Endothelial cell of hepatic sinusoid (primary cell): ENCODE measurements around the gene CRYBG1.

Experiments
- in situ Hi-C: cut with HindIII; loops from 2 replicates; pipeline ENCODE4 v1.10.0; 2017; ENCODE audit warnings: low sequenced_read_pairs

CRYBG1 gene

GRCh38 chr6:106520711-106521401, 160.3 kb downstream of the CRYBG1 start:
- in situ Hi-C loops = no loop called here

GRCh38 chr6:106522562-106523250, 162.2 kb downstream of the CRYBG1 start:
- in situ Hi-C loops = no loop called here

- in situ Hi-C loops = no loop called here
Measured at GRCh38 chr6:106525107-106525881, 164.8 kb downstream of the CRYBG1 start.

GRCh38 chr6:106525882-106526275, 165.4 kb downstream of the CRYBG1 start:
- in situ Hi-C loops = no loop called here

GRCh38 chr6:106527117-106527516, 166.6 kb downstream of the CRYBG1 start:
- in situ Hi-C loops = no loop called here

- in situ Hi-C loops = no loop called here
Measured at GRCh38 chr6:106527979-106528378, 167.5 kb downstream of the CRYBG1 start.

- in situ Hi-C loops = no loop called here
Measured at GRCh38 chr6:106528521-106528920, 168.0 kb downstream of the CRYBG1 start.

GRCh38 chr6:106529438-106529837, 168.9 kb downstream of the CRYBG1 start:
- in situ Hi-C loops = no loop called here

- in situ Hi-C loops = no loop called here
Measured at GRCh38 chr6:106530026-106530425, 169.5 kb downstream of the CRYBG1 start.

GRCh38 chr6:106530502-106530901, 170.0 kb downstream of the CRYBG1 start:
- in situ Hi-C loops = no loop called here

- in situ Hi-C loops = no loop called here
Measured at GRCh38 chr6:106533054-106533453, 172.5 kb downstream of the CRYBG1 start.

- in situ Hi-C loops = no loop called here
Measured at GRCh38 chr6:106534004-106534403, 173.5 kb downstream of the CRYBG1 start.

GRCh38 chr6:106534564-106534982, 174.1 kb downstream of the CRYBG1 start:
- in situ Hi-C loops = no loop called here

- in situ Hi-C loops = no loop called here
Measured at GRCh38 chr6:106535012-106535411, 174.5 kb downstream of the CRYBG1 start.

- in situ Hi-C loops = no loop called here
Measured at GRCh38 chr6:106536357-106536756, 175.8 kb downstream of the CRYBG1 start.

GRCh38 chr6:106536851-106537250, 176.3 kb downstream of the CRYBG1 start:
- in situ Hi-C loops = no loop called here

GRCh38 chr6:106537662-106538061, 177.1 kb downstream of the CRYBG1 start:
- in situ Hi-C loops = no loop called here

- in situ Hi-C loops = no loop called here
Measured at GRCh38 chr6:106538145-106538544, 177.6 kb downstream of the CRYBG1 start.

GRCh38 chr6:106539936-106540335, 179.4 kb downstream of the CRYBG1 start:
- in situ Hi-C loops = no loop called here

GRCh38 chr6:106540432-106540831, 179.9 kb downstream of the CRYBG1 start:
- in situ Hi-C loops = no loop called here

- in situ Hi-C loops = no loop called here
Measured at GRCh38 chr6:106540907-106541306, 180.4 kb downstream of the CRYBG1 start.

GRCh38 chr6:106546261-106546690, 185.8 kb downstream of the CRYBG1 start:
- in situ Hi-C loops = no loop called here
